Bronchial epithelial cell (primary cell): ENCODE results near the gene HM13. TPM values are rescaled to one million over a fixed set of nuclear protein-coding genes. Genes with fewer than 3 reads are reported as not detected.
"Not testable (repeated sequence)": the region's sequence is repeated elsewhere in the genome, so short reads cannot be mapped to it uniquely, and the experiment has no call there.

Experiments used
- DNase-seq: peaks from one replicate; pipeline ENCODE4 v3.0.0-alpha.2; 2010; ENCODE audit warnings: low read depth
- FAIRE-seq: peaks from 2 replicates; lab custom pipeline; 2011; peaks lifted over from hg19 to GRCh38; lab: Jason Lieb, UNC
- H3K27me3 ChIP-seq: 2 replicates; pipeline ENCODE4 v1.5.1; 2011; ENCODE audit warnings: low read length; ENCODE audit not compliant: control insufficient read depth, insufficient read depth
- H3K36me3 ChIP-seq: 2 replicates; pipeline ENCODE4 v1.5.1; 2011; ENCODE audit warnings: low read length; ENCODE audit not compliant: control insufficient read depth, insufficient read depth
- H3K4me3 ChIP-seq: 2 replicates; pipeline ENCODE4 v1.5.1; 2011; ENCODE audit warnings: mild to moderate bottlenecking, low read depth, low read length, control low read depth
- CTCF ChIP-seq: IDR thresholded peaks from 2 replicates; pipeline ENCODE4 v1.5.1; 2011; ENCODE audit warnings: mild to moderate bottlenecking, moderate library complexity, low read length, control low read depth, inconsistent platforms; ENCODE audit not compliant: insufficient read depth, severe bottlenecking
- total RNA-seq: library from RNA; depleted of rRNA; stranded (reverse); fragments of >200 nt; gene quantifications from 2 replicates; pipeline ENCODE4 v1.2.1, GENCODE V29; 2014

Gene HM13
- 46.9 and 52.9 TPM in 2 replicates for total RNA-seq

GRCh38 chr20:31514154-31515071, at the start of gene HM13:
TSS of gene HM13 (plus strand) at chr20:31514442. CDS start at chr20:31514552, 110 bp downstream.
- Histone ChIP-seq H3K4me3 (peak within 1 kb of the TSS; percentile 86), H3K27me3 (no peaks in the 10 kb centered on the region), H3K36me3 (peaks cover 1% of the 10 kb centered on the region)
- peak; percentile 82 for DNase-seq
- FAIRE-seq, result no peak
- TF ChIP-seq CTCF, result peak; percentile 98

GRCh38 chr20:31470946-31471345, 43.3 kb upstream of the HM13 start:
- not testable (repeated sequence) for H3K4me3 ChIP-seq, FAIRE-seq, H3K36me3 ChIP-seq, DNase-seq, H3K27me3 ChIP-seq

- no peak for TF ChIP-seq CTCF
- FAIRE-seq (no peak), DNase-seq (no peak)
- Histone ChIP-seq H3K36me3 (no peaks in the 10 kb centered on the region), H3K4me3 (no peak overlapping the region), H3K27me3 (peaks cover 4% of the 10 kb centered on the region)
Observed at GRCh38 chr20:31472395-31473330, 41.6 kb upstream of the HM13 start.

- TF ChIP-seq CTCF, result no peak
- H3K27me3 ChIP-seq, result peaks cover 4% of the 10 kb centered on the region
- H3K4me3 ChIP-seq, result no peak overlapping the region
- H3K36me3 ChIP-seq, result no peaks in the 10 kb centered on the region
- DNase-seq (no peak), FAIRE-seq (no peak)
Observed at GRCh38 chr20:31473331-31474096, 40.7 kb upstream of the HM13 start.

GRCh38 chr20:31474097-31474436, 40.2 kb upstream of the HM13 start:
- DNase-seq, result no peak
- no peak overlapping the region for H3K4me3 ChIP-seq
- no peak for TF ChIP-seq CTCF
- no peak for FAIRE-seq
- H3K27me3 ChIP-seq, result peaks cover 4% of the 10 kb centered on the region
- no peaks in the 10 kb centered on the region for H3K36me3 ChIP-seq
